Measurements from ENCODE around the gene LOXL1.

Gene LOXL1

GRCh38 chr15:73886717-73887345 is 39.4 kb upstream of the LOXL1 start:
- TF ChIP-seq CTCF (IDR thresholded peaks at IDR 0.05), result no peak

GRCh38 chr15:73887481-73887880 is 38.8 kb upstream of the LOXL1 start:
- TF ChIP-seq CTCF (IDR thresholded peaks at IDR 0.05), result no peak

DNA sequence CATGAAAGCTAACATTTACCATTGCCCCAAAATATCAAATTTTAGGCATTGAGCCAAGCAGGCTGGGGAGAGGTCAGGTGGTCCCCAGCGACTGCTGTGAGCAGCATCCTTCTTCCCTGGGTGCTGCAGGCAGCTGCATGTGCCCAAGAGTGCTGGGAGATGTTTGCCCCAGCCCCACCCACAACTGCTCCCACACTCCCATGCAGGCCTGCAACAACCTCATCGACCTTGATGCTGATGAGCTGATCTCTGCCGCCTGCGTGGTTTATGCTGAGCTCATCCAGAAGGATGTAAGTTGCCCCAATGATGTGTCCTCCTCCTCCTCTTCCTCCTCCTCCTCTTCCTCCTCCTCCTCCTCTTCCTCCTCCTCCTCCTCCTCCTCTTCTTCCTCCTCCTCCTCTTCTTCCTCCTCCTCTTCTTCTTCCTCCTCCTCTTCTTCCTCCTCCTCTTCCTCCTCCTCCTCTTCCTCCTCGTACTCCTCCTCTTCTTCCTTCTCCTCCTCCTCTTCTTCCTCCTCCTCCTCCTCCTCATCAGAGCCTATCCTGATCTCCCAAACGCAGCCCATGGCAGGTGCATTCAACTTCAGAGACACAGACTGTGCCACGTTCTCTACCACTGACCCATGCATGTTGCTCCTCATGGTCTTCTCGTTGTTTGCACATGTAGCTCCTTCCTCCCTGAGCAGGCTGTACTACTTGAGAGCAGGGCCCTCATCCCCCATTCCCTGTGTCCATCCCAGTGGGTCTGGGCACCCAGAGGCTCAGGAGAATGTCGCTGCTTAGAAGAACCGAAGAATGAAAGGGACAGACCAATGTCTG is 37.8 kb upstream of the LOXL1 start:
- TF ChIP-seq CTCF (IDR thresholded peaks at IDR 0.05), result no peak

DNA sequence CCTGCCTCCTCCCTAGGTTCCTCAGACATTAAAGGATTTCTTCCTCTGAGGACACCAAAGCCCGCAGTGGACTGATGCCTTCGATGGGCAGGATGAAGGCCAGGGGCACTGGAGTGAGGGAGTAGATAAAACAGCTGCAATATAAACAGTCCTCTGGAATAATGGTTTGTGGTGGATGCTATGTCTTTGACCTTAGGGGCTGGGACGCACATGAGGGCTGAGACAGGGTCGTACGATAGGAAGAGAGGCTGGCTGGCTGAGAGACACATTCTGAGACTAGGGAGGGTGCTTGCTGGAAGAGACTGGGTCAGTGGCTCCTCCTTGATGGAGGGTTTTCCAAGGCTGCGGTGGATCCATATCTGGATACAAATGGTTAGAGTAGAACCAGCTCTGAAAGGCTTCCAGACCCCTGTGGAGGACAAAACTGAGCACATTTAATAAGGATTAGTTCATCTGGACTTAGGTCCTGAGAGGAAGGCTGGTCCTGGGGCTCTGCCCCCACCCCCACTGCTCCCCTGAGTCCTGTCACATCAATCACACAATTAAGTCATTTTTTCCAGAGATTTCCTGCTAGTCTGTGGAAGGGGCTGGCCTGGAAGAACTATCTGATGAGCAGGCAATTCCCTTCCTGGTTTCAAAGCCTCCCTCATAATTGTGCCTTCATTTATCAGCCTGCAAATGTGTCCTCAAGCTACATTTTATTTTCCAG is 37.1 kb upstream of the LOXL1 start:
- no peak for TF ChIP-seq CTCF (IDR thresholded peaks at IDR 0.05)

- TF ChIP-seq CTCF (IDR thresholded peaks at IDR 0.05), result no peak
These were observed 36.5 kb upstream of the LOXL1 start for GRCh38 chr15:73889762-73890124.

GRCh38 chr15:73891328-73892315 is 34.6 kb upstream of the LOXL1 start:
- no peak for TF ChIP-seq CTCF (IDR thresholded peaks at IDR 0.05)
